CD4-positive, alpha-beta T cell treated with Interferon alpha-2 for 1 hour (primary cell): ENCODE results near the gene REPIN1.
A peak's percentile ranks its signal among the peaks of the same experiment; 100 is the strongest.

Experiments
- DNase-seq, 2 donors: peaks; one replicate each; pipeline ENCODE4 v3.0.0-alpha.2; 2020 to 2022

Gene REPIN1

DNA sequence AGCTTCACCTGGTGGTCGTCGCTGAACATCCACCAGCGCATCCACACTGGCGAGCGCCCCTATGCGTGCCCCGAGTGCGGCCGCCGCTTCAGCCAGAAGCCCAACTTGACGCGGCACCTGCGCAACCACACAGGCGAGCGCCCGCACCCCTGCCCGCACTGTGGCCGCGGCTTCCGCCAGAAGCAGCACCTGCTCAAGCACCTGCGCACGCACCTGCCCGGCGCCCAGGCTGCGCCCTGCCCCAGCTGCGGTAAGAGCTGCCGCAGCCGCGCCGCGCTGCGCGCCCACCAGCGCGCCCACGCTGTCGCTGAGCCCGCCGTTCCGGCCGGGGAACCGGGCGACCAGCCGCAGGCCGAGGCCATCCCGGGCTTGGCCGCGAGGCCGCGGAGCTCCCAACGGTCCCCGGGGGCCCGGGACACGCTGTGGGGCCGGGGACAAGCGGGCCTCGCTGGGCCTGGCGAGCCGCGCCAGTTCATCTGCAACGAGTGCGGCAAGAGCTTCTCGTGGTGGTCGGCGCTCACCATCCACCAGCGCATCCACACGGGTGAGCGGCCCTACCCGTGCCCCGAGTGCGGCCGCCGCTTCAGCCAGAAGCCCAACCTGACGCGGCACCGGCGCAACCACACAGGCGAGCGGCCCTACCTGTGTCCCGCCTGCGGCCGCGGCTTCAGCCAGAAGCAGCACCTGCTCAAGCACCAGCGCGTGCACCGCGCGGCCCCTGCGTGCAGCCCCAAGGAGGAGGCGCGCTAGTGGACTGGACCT lies 28.9 kb downstream of the REPIN1 start:
- no peak for DNase-seq

- DNase-seq = no peak
These were observed 29.7 kb downstream of the REPIN1 start for GRCh38 chr7:150398108-150398964.

DNA sequence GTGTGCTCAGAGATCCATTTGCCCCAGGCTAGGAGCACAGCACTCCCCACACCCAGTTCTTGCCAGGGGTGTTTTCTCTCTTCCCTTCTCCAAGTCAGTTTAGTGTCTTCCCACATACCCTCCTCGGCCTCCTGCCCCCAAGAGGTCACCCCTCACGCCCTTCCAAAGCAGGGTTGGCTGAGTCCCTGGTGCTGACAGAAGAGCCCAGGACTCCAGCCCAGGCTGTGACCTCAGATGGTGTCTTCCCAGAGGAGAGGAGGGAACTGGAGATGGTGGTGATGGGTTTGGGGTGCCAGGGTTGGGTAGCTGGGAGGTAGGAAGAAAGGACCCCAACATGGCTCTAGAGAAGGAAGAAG lies 30.3 kb downstream of the REPIN1 start:
- no peak for DNase-seq

GRCh38 chr7:150399421-150400007 lies 30.9 kb downstream of the REPIN1 start:
- DNase-seq = no peak

- no peak for DNase-seq
These were observed 31.6 kb downstream of the REPIN1 start for GRCh38 chr7:150400008-150400787.

DNA sequence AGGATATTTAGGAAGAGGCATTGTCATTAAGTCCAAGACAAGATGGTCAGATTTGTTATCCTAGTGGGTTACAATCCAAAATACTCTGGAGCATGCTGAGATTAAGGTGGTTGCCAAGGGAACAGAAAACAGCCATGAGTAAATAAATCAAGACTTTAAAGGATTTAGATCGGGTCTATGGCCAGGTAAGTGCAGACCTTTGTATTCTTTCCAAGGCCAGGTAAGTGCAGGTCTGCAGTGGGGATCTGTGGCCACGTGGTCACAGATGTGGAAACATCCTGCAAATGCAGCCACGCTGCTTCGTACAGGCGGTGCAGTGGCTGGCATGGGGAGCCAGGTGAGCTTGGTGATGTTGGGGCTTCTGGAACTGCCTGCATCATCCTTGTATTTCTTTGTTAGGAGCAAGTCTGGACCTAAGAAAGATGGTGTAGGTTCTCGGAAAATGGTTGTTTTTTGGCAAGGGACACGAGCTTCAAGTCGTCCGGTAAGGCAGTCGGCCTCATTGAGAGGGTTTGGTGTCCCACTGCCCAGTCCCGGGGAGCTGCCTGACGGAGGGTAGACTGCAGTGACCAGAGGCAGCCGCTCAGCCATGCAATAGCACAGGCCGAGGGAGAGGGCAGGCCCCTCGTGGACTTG lies 32.3 kb downstream of the REPIN1 start:
- DNase-seq = no peak

GRCh38 chr7:150401424-150401790 lies 32.8 kb downstream of the REPIN1 start:
- DNase-seq = no peak

GRCh38 chr7:150401861-150402631 lies 33.4 kb downstream of the REPIN1 start:
- DNase-seq = no peak

GRCh38 chr7:150402671-150403321 lies 34.2 kb downstream of the REPIN1 start:
- no peak for DNase-seq

GRCh38 chr7:150403376-150404171 lies 35.0 kb downstream of the REPIN1 start:
- DNase-seq = no peak

- no peak for DNase-seq
These were observed 35.7 kb downstream of the REPIN1 start for GRCh38 chr7:150404172-150404804.

DNA sequence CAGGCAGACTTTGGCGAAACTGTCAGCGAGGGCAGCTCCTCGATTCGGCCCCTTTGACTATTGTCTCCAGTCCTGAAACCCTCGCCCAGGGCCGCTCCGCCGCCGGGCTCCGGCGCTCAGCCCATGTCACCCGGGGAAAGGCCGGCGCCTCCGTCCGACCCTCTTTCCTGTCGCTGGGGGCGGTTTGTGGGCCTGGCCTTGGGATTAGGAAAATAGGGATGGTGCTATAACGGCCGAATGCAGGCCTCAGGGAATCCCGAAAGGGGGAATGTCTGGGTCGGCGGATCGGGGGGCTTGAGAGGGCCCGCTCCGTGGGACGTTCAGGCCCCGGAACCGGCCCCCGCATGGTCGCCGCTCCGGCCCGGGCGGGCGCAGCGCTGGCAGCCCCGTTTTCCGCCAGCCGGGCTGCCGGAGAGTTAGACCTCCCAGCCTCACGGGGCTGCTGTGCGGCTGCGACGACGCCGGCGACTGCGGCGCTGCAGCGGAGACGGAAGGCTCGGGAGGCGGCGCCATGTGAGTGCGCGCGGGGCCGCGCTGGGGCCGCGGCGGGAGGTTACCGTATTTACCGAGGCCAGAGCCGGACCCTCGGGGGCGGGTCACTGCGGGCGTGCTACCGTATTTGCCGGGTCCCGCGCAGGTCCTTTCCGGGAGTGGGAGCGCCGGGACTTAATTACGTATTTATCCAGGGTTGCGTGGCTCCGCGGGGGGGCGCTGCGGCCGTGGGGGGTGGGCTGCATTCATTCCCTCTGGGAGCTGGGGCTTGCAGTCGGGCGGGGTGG lies 36.4 kb downstream of the REPIN1 start:
- peak; percentile 80 to 88 for DNase-seq

DNA sequence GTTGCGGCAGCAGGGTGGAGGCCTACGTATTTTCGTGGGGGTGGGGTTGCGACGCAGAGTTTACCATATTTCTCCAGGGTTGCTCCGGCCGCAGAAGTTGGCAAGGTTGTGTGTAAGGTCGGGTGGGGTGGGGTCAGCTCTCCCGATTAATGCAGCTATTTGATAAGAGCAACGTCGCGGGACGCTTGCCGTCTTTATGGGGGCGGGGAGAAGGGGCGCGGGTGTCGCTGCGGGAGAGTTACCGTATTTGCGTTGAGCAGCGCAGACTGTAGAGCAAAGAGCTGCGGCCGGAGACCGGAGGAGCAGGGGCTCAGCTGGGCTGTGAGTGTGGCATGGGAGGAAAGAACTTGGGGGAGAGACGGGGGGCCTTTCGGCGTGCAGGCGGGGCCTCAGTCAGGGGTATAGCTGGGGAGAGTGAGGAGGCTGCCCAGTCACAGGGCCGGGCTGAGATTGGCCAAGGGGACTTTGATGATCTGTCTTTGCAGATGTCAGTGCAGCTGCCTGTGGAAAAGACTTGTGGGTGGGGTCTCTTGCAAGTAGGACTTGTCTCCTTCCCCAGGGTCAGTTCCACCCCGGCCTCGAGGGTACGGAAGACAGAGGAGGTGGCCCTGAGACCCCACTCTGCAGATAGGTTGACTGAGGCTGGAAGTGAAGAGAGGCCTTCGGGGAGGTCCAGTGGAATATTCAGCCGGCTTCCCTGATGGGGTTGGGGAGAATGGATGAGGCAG lies 37.1 kb downstream of the REPIN1 start:
- DNase-seq = no peak

- peak in 1 of 2 donors; percentile 24 for DNase-seq
These were observed 37.6 kb downstream of the REPIN1 start for GRCh38 chr7:150406312-150406566.

DNA sequence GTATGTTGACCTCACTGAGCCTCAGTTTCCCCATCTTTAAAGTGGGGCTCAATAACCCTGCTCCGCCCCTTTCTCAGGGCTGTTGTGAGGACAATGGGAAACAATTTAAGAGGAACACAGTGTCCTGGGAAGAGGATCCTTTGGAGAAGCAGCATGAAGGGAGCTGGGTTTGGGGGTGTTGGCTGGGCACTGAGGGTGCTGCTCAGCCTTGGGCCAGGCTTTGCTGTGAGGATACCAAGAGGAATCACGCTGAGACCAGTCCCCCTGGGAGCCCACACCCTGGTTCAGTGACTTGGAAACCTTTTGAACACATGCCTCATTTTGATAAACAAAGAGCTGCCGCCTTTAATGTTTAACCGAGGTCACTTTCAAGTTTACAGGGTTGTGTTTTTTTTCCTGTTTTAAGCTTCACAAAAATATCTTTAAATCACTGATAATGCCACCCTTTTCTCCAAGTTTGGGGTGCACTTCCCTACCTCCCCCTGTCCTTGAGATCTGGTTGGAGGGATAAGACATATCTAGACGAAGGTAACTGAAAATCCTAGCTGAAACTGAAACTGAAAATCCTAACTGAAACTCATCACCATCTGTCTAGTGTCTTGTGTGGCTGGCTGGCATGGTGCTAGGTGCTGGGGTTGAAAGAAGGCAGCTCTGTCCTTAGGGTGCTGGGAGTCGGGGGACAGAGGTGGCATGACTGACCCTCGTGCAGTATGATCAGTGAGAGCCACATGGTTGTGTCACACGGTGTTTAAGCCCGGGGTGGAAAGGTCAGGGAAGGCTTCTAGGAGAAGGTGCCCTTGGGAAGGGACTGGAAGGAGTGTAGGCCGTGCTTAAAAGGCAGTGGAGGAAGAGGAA lies 38.2 kb downstream of the REPIN1 start:
- DNase-seq = peak; percentile 21 to 60

DNA sequence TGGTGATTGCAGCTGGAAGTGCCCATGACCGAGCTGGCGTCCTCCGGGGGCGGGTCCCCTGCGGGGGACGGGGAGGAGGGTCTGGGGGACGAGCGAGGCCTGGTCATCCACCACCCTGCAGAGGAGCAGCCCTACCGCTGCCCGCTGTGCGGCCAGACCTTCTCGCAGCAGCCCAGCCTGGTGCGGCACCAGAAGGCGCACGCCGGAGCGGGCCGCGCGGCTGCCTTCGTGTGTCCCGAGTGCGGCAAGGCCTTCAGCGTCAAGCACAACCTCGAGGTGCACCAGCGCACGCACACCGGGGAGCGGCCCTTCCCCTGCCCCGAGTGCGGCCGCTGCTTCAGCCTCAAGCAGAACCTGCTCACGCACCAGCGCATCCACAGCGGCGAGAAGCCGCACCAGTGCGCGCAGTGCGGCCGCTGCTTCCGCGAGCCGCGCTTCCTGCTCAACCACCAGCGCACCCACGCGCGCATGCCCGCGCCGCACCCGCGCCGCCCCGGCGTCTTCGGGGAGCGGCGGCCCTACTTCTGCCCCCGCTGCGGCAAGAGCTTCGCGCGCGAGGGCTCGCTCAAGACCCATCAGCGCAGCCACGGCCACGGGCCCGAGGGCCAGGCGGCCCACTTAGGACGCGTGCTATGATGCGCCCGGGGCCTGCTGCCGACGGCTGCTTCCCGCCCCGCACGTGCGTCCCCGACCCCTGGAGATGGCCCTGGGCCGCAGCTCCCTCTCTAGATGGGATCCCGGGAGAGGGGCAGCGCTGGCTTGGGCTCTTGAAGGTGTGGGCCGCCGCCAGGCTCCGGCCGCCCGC lies 39.2 kb downstream of the REPIN1 start:
- no peak for DNase-seq
